MCF 10A (cell line): ENCODE measurements around the gene HS6ST1. TPM values are rescaled to one million over a fixed set of nuclear protein-coding genes. Genes with fewer than 3 reads are reported as not detected.

Experiments
- BruUV-seq: library from RNA; stranded (reverse); fragments of 400-500 nt; replicated peaks from 2 replicates; lab custom pipeline; 2021; lab: Mats Ljungman, UMichigan
- CTCF ChIA-PET: fragments of 300-600 bp; sonication (Branson Sonifier 250); formaldehyde crosslinking; extraction: SDS; loops from one replicate; lab custom pipeline; 2021; ENCODE audit warnings: antibody characterized with exemption, inconsistent platforms; lab: Yijun Ruan, JAX
- POLR2A ChIA-PET: fragments of 300-600, 350-650 bp; sonication (Branson Sonifier 250); formaldehyde crosslinking; extraction: SDS; loops from one replicate; lab custom pipeline; 2020; ENCODE audit warnings: antibody characterized with exemption, inconsistent platforms; lab: Yijun Ruan, JAX
- DNase-seq: peaks from one replicate; pipeline ENCODE4 v3.0.0-alpha.2; 2018; ENCODE audit not compliant: unreplicated experiment
- H3K27ac Mint-ChIP-seq: one replicate; pipeline ENCODE4 v1.8.0; 2022; ENCODE audit warnings: mild to moderate bottlenecking, low read depth, mixed read lengths; ENCODE audit not compliant: unreplicated experiment
- H3K27me3 Mint-ChIP-seq: one replicate; pipeline ENCODE4 v1.8.0; 2022; ENCODE audit warnings: mixed read lengths; ENCODE audit not compliant: insufficient read depth, unreplicated experiment
- H3K36me3 Mint-ChIP-seq: one replicate; pipeline ENCODE4 v1.8.0; 2022; ENCODE audit warnings: mild to moderate bottlenecking, moderate library complexity, mixed read lengths; ENCODE audit not compliant: insufficient read depth, unreplicated experiment
- H3K4me1 Mint-ChIP-seq: one replicate; pipeline ENCODE4 v1.8.0; 2022; ENCODE audit warnings: mixed read lengths; ENCODE audit not compliant: insufficient read depth, unreplicated experiment
- H3K4me3 Mint-ChIP-seq: one replicate; pipeline ENCODE4 v1.8.0; 2022; ENCODE audit warnings: mild to moderate bottlenecking, moderate library complexity, mixed read lengths; ENCODE audit not compliant: unreplicated experiment
- H3K9me3 Mint-ChIP-seq: one replicate; pipeline ENCODE4 v1.8.0; 2022; ENCODE audit warnings: mixed read lengths; ENCODE audit not compliant: unreplicated experiment
- CTCF ChIP-seq: fragments of 200-600 bp; IDR thresholded peaks from one replicate; pipeline ENCODE4 v1.8.0; 2022; ENCODE audit warnings: antibody characterized with exemption, mild to moderate bottlenecking; ENCODE audit not compliant: unreplicated experiment
- intact Hi-C: fragments of 100-400 bp; cut with micrococcal nuclease; formaldehyde crosslinking; loops from 2 replicates; pipeline ENCODE4 v1.14.1; 2022
- total RNA-seq: library from RNA; stranded (reverse); gene quantifications from 2 replicates; pipeline ENCODE4 v1.2.3, GENCODE V29; 2022

Gene HS6ST1
- total RNA-seq, 1 experiment from 2014 or later: 9.6 TPM

GRCh38 chr2:128286905-128287779, 31.5 kb downstream of the HS6ST1 start:
- H3K36me3 Mint-ChIP-seq: peaks cover 12% of the 10 kb centered on the region
- no peaks in the 10 kb centered on the region for H3K27me3 Mint-ChIP-seq
- no TSS peak for BruUV-seq
- H3K4me1 Mint-ChIP-seq: no peaks in the 10 kb centered on the region
- DNase-seq: no peak
- ChIA-PET CTCF (interaction anchor here (1.7 kb wide), 1 partner anchor 53 kb away, joined by 4 read pairs; no protein-coding TSS in a partner anchor), POLR2A (interaction anchor here (0.6 kb wide), 1 partner anchor 670 kb away, joined by 3 read pairs; no protein-coding TSS in a partner anchor)
- H3K9me3 Mint-ChIP-seq: no peaks in the 10 kb centered on the region
- no peak overlapping the region for H3K4me3 Mint-ChIP-seq
- no peak for TF ChIP-seq CTCF
- H3K27ac Mint-ChIP-seq: no peak overlapping the region
- intact Hi-C loops: no loop called here

GRCh38 chr2:128286011-128286721, 32.5 kb downstream of the HS6ST1 start:
- no peak for TF ChIP-seq CTCF
- ChIA-PET CTCF (interaction anchor here (0.7 to 1.7 kb wide), 4 partner anchors 17 to 52 kb away, joined by 3 to 4 read pairs (median 4); no protein-coding TSS in a partner anchor), POLR2A (no interaction called here)
- Mint-ChIP-seq H3K9me3 (no peaks in the 10 kb centered on the region), H3K36me3 (peaks cover 12% of the 10 kb centered on the region), H3K4me1 (no peaks in the 10 kb centered on the region), H3K27ac (no peak overlapping the region), H3K4me3 (no peak overlapping the region), H3K27me3 (no peaks in the 10 kb centered on the region)
- no peak for DNase-seq
- BruUV-seq: no TSS peak
- intact Hi-C loops: no loop called here

- Mint-ChIP-seq H3K36me3 (peaks cover 12% of the 10 kb centered on the region), H3K27ac (no peak overlapping the region), H3K4me1 (no peaks in the 10 kb centered on the region), H3K4me3 (no peak overlapping the region), H3K9me3 (no peaks in the 10 kb centered on the region), H3K27me3 (no peaks in the 10 kb centered on the region)
- intact Hi-C loops: no loop called here
- POLR2A ChIA-PET: no interaction called here
- DNase-seq: no peak
- TF ChIP-seq CTCF: no peak
- CTCF ChIA-PET: interaction anchor here (0.6 to 1.6 kb wide), 3 partner anchors 18 to 36 kb away, joined by 3 to 4 read pairs (median 4); no protein-coding TSS in a partner anchor
- no TSS peak for BruUV-seq
Measured at GRCh38 chr2:128285329-128285931, 33.2 kb downstream of the HS6ST1 start.

- intact Hi-C loops: no loop called here
- no peak for TF ChIP-seq CTCF
- POLR2A ChIA-PET: no interaction called here
- Mint-ChIP-seq H3K4me3 (no peak overlapping the region), H3K9me3 (no peaks in the 10 kb centered on the region), H3K4me1 (no peaks in the 10 kb centered on the region), H3K27ac (no peak overlapping the region), H3K36me3 (peaks cover 12% of the 10 kb centered on the region), H3K27me3 (no peaks in the 10 kb centered on the region)
- DNase-seq: no peak
- no TSS peak for BruUV-seq
- CTCF ChIA-PET: interaction anchor here (0.6 kb wide), 2 partner anchors 22 to 962 kb away, joined by 3 to 4 read pairs; no protein-coding TSS in a partner anchor
Measured at GRCh38 chr2:128284841-128285240, 33.8 kb downstream of the HS6ST1 start.
